Measurements from ENCODE around the gene AP1S1.
"Not testable (repeated sequence)": the region's sequence is repeated elsewhere in the genome, so short reads cannot be mapped to it uniquely, and the experiment has no call there.

Gene AP1S1

GRCh38 chr7:101172005-101172853 lies 18.0 kb downstream of the AP1S1 start:
- no peak for DNase-seq

GRCh38 chr7:101172854-101173751 lies 18.8 kb downstream of the AP1S1 start:
- DNase-seq, result no peak

DNA sequence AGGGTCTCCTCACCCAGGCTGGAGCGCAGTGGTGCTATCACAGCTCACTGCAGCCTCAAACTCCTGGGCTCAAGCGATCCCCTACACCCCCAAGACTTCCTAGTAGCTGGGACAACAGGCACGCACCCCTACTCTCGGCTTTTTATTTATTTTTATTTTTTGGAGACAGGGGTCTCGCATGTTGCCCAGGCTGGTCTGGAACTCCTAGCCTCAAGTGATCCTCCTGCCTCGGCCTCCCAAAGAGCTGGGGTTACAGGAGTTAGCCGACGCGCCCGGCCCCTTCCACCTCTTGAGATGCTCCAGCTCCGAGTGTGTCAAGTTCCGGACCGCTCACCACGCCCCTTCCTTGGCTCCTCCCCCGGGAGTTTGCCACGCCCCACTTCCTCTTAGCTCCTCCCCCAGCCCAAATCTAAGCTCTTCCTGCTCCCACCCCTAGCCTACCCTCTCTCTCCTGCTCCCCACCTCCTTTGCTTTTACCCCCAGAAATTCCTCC lies 19.5 kb downstream of the AP1S1 start:
- DNase-seq, result no peak

DNA sequence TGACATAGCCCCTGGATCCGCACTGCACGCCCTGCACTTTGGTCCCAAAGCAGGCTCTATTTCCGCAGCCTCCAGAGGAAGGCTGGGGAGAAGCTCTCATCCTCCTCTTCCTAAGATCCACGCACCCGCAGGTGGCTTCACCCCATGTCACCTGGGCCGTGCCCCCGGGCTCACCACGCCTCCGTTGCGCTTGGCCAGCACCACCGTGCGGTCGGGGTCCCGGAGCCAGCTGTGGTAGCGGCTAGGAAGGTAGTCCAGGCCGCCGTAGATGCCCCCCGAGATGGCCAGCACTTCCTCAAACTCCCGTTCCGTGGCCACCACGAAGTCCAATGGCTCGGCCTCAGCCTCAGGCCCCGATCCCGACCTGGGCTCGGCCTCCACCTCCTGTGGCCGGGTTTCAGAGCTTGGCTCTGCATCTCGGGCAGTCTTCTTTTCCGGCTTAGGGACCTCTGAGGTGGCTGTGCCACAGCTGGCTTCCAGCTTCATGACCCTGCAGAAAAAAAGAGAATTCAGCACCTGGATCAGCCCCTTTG lies 20.1 kb downstream of the AP1S1 start:
- no peak for DNase-seq

GRCh38 chr7:101175664-101176063 lies 21.4 kb downstream of the AP1S1 start:
- no peak for DNase-seq

GRCh38 chr7:101177644-101178043 lies 23.4 kb downstream of the AP1S1 start:
- DNase-seq, result no peak

DNA sequence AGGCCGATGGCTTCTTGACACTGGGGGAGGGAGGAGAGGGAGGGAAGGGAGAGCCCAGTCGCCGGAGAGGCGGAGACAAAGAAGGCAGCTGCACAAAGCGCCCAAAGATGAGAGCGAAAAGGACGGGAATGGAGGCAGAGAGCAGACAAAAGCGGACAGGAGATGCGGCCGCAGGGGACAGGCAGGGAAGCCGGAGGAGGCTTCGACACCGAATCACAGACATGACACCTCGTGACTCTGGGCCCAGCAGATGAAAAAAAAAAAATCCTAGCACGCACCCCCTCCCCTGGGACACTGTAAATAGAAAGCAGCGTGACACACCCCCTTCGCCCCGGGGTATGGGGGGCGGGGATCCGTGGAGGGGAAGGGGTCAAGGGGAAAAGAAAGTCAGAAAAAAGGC lies 24.8 kb downstream of the AP1S1 start:
- DNase-seq, result no peak

DNA sequence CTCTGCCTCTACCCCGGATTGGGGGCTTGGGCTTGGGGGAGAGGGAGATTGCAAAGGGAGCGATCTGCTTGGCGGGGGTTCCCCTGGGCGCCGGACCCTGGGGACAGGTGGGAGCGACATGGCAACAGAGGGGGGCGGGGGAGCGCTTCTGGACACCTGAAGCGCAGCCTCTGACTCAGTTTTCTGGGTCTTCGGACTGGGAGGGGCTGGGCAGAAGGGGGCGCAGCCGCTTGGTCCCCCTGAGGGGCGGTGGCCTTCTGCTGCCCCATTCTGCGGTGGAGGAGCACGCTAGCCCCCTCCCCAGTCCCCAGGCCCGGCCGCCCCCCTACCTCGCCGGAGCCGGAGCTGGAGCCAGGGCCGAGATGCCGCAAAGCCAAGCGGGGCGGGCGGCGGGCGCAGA lies 25.4 kb downstream of the AP1S1 start:
- no peak for DNase-seq

DNA sequence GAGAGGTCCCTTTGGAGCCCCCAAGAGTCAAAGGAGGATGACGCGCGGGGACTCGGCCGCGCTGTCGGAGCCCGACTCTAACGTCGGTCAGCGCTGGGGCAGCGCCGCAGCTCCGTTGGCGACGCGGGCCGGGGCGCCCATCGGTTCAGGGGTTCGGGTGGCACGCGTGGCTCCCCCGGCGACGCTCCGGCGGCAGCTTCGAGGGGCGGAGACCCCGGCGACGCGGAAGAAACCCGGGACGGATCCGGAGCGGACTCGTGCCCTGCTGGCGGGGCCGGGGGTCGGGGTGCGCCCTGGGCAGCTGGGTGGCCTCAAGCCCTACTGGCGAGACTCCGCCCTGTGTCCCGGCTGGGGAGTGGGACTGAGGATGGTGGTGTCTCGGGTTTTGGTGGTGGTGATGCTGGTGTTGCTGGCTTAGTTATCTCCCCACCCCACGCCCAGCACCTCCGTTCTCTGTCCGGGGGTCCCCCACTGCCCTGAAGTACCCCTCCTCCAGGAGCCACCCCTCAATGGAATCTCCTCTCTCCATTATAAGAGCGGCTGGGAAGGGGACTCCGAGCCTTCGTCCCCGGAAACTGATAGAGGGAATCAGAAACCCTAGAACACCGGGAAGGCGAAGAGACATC lies 26.0 kb downstream of the AP1S1 start, which contains the start of gene NAT16:
Gene NAT16, minus strand, starts transcription at position 164 of the 626 bp plus-strand sequence. CDS start 5,486 bp downstream, outside the sequence.
- DNase-seq, result no peak

DNA sequence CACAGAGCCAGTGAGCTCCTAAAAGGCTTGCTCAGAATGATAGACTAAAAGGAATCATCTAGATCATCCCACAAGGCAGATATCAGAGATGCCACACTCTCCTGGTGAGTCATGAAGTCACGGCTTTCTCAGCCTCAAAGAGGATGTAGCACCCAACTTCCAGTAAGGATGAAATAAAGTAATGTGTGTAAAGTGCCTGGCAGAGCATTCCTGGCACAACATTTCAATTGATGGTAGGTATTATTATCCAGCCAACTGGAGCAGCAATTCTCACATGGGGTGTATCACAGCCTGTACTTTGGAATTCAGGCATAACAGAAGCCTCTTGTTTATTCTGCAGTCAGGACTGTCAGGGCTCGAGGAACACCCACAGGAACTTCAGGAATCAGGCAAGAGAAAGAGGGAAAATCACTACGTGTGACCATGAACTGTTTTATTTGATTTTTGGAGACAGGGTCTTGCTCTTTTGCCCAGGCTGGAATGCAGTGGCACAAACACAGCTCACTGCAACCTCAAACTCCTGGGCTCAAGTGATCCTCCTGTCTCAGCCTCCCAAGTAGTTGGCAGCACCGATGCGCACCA lies 31.1 kb downstream of the AP1S1 start:
- DNase-seq, result no peak

DNA sequence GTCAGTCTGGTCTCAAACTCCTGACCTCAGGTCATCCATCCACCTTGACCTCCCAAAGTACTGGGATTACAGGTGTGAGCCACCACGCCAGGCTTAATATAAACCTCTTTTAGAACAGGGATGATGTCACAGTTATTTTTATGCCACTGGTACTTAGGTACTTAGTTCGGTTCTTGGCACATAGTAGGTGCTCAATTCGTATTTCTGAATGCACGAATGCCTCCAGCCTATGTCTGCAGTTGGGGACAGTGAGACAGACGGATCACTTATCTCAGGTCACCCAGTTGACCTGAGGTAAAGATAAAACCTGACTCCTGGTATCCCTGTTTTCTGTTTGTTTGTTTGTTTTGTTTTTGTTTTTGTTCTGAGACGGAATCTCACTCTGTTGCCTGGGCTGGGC lies 31.9 kb downstream of the AP1S1 start:
- no peak for DNase-seq

DNA sequence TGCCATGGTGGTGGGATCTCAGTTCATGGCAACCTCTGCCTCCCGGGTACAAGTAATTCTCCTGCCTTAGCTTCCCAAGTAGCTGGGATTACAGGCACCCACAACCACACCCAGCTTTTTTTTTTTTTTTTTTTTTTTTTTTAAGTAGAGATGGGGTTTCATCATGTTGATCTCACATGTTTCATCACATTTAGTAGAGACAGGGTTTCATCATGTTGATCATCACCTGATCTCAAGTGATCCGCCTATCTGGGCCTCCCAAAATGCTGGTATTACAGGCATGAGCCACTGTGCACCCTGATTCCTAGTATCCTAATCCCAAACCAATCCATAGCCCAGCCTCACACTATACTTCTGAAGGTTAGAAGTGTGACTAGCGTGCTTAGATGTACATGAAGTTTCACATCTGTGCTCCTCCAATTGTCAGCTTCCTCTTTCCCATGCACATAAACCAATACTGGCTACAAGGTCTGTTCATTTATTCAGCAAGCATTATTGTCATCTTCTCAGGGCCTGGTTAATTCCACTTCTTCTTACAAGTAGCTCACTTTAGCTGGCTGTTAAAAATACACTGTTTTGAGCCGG lies 32.7 kb downstream of the AP1S1 start:
- peak in 1 of 2 experiments; percentile 16 for DNase-seq

- DNase-seq, result no peak
Observed at GRCh38 chr7:101189109-101189508, 34.8 kb downstream of the AP1S1 start.

DNA sequence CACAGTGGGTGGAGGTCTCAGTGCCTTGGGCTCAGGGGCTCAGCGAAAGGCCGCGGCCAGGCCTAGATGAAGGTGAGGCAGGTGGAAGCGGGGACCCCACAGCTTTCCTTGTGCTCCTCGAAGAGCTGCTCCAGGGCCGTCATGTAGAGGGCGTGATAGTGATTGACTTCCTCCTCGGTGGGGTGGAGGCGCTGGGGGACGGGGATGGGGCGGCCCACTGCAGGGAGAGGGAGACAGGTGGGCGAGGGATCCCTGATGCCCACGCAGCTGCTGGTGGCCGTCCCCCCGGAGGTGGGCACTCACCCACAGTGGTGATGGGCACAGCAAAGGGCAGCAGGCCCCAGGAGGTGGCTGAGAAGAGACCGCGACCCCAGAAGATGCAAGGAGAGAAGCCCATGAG lies 41.6 kb downstream of the AP1S1 start:
- DNase-seq, result no peak

GRCh38 chr7:101197991-101198390 lies 43.7 kb downstream of the AP1S1 start:
- DNase-seq, result no peak

GRCh38 chr7:101198476-101198875 lies 44.2 kb downstream of the AP1S1 start:
- no peak for DNase-seq

DNA sequence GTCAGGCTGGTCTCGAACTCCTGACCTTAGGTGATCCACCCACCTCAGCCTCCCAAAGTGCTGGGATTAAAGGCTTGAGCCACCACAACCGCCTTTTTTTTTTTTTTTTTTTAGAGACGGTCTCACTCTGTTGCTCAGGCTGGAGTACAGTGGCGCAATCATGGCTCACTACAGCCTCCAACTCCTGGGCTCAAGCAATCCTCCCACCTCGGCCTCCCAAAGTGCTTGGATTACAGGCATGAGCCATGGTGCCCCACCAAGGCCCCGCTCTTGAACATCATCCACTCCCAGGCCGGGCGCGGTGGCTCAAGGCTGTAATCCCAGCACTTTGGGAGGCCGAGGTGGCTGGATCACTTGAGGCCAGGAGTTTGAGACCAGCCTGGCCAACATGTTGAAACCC lies 45.2 kb downstream of the AP1S1 start:
- DNase-seq, result not testable (repeated sequence)

- DNase-seq, result no peak
Observed at GRCh38 chr7:101200504-101200861, 46.2 kb downstream of the AP1S1 start.

DNA sequence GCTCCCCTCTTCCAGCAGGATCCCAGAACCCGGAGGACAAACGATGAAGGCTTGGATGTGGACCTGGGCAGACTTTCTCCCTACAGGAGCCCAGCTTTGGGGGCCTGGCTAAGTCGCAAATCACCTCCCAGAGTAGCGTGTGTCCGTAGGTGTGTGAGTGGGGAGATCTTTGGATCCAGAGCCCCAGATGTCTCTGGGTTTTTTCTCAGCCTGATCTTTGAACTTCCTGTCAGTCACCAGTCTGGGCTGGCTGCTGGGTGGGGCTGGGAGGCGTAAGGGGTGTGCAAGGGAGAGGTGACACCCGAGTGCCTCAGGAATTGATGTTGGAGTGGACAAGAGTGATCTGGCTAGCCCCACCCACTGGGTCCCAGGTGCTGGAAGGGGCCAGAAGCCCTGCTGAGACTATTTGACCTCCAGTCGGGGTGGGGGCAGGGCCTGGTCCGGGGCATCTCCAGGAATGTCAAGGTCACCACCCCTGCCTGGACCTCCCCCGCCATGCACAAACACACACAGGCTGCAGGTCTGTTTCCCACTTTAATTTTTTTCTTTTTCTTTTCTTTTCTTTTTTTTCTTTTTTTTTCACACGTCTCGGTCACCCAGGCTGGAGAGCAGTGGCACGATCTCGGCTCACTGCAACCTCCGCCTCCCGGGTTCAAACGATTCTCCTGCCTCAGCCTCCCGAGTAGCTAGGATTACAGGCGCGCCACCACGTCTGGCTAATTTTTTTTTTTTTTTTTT lies 46.8 kb downstream of the AP1S1 start, which contains the start of gene MOGAT3:
Gene MOGAT3, minus strand, starts transcription at position 175 of the 738 bp plus-strand sequence. CDS start 182 bp downstream, outside the sequence.
- DNase-seq, result no peak

- no peak for DNase-seq
Observed at GRCh38 chr7:101201695-101202602, 47.7 kb downstream of the AP1S1 start.

Data from Kasumi-1 (cell line).